ENCODE measurements around the gene PSMD7.

DNA sequence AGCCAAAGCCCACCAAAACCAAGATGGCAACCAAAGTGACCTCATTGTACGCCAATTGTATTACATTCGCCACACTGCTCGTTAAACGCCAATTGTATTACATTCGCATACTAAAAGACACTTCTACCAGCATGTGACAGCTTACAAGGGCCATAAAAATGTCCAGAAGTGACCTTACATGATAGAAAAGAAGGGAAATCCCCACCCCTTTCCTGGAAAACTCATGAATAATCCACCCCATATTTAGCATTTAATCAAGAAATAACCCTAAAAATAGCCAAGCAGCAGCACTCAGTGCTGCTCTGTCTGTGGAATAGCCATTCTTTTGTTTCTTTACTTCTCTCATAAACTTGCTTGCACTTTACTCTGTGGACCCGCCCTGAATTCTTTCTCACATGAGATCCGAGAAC is 25.7 kb downstream of the PSMD7 start:
- TF ChIP-seq, protein P1, sequence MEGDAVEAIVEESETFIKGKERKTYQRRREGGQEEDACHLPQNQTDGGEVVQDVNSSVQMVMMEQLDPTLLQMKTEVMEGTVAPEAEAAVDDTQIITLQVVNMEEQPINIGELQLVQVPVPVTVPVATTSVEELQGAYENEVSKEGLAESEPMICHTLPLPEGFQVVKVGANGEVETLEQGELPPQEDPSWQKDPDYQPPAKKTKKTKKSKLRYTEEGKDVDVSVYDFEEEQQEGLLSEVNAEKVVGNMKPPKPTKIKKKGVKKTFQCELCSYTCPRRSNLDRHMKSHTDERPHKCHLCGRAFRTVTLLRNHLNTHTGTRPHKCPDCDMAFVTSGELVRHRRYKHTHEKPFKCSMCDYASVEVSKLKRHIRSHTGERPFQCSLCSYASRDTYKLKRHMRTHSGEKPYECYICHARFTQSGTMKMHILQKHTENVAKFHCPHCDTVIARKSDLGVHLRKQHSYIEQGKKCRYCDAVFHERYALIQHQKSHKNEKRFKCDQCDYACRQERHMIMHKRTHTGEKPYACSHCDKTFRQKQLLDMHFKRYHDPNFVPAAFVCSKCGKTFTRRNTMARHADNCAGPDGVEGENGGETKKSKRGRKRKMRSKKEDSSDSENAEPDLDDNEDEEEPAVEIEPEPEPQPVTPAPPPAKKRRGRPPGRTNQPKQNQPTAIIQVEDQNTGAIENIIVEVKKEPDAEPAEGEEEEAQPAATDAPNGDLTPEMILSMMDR (conservative IDR thresholded peaks at IDR 0.05; ENCODE audit: low read depth in 2 of 2): no peak
- TF ChIP-seq, protein P2, sequence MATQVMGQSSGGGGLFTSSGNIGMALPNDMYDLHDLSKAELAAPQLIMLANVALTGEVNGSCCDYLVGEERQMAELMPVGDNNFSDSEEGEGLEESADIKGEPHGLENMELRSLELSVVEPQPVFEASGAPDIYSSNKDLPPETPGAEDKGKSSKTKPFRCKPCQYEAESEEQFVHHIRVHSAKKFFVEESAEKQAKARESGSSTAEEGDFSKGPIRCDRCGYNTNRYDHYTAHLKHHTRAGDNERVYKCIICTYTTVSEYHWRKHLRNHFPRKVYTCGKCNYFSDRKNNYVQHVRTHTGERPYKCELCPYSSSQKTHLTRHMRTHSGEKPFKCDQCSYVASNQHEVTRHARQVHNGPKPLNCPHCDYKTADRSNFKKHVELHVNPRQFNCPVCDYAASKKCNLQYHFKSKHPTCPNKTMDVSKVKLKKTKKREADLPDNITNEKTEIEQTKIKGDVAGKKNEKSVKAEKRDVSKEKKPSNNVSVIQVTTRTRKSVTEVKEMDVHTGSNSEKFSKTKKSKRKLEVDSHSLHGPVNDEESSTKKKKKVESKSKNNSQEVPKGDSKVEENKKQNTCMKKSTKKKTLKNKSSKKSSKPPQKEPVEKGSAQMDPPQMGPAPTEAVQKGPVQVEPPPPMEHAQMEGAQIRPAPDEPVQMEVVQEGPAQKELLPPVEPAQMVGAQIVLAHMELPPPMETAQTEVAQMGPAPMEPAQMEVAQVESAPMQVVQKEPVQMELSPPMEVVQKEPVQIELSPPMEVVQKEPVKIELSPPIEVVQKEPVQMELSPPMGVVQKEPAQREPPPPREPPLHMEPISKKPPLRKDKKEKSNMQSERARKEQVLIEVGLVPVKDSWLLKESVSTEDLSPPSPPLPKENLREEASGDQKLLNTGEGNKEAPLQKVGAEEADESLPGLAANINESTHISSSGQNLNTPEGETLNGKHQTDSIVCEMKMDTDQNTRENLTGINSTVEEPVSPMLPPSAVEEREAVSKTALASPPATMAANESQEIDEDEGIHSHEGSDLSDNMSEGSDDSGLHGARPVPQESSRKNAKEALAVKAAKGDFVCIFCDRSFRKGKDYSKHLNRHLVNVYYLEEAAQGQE (IDR thresholded peaks at IDR 0.05; ENCODE audit: unreplicated experiment): no peak
- no peak for TF ChIP-seq EZH2 (IDR thresholded peaks at IDR 0.05; ENCODE audit: low read depth, unreplicated experiment)
- no peak for TF ChIP-seq POLR2AphosphoS5 (IDR thresholded peaks at IDR 0.05; ENCODE audit: low read depth)
- no peak for TF ChIP-seq EZH2phosphoT487 (IDR thresholded peaks at IDR 0.05; ENCODE audit: unreplicated experiment)
- no peak for TF ChIP-seq NANOG (IDR thresholded peaks at IDR 0.05; ENCODE audit: borderline replicate concordance)

Measured in GM23338 (cell line).